Activated gamma-delta T cell (primary cell): ENCODE measurements around the gene BIRC7.
"Not testable (repeated sequence)": the region's sequence is repeated elsewhere in the genome, so short reads cannot be mapped to it uniquely, and the experiment has no call there.

Source experiments
- DNase-seq: peaks from one replicate; lab custom pipeline; 2025; lab: John Stamatoyannopoulos, UW

BIRC7 gene

DNA sequence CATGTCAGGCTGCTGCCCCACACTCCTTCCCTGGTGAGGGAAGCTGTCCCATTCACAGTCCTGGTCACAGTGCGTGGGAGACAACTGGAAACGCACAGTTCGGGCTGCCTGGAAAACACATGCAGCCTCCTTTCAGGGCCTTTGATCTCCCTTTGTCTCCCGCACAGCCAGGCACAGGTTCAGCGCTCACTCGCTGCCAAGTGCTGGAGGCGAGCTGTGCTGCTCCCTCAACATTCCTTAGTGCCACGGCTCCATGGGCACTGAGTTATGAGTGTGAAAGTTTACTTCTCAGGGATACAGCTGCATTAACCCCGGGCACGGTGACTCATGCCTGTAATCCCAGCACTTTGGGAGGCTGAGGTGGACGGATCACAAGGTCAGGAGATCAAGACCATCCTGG, 28.8 kb upstream of the BIRC7 start:
- no peak for DNase-seq

DNA sequence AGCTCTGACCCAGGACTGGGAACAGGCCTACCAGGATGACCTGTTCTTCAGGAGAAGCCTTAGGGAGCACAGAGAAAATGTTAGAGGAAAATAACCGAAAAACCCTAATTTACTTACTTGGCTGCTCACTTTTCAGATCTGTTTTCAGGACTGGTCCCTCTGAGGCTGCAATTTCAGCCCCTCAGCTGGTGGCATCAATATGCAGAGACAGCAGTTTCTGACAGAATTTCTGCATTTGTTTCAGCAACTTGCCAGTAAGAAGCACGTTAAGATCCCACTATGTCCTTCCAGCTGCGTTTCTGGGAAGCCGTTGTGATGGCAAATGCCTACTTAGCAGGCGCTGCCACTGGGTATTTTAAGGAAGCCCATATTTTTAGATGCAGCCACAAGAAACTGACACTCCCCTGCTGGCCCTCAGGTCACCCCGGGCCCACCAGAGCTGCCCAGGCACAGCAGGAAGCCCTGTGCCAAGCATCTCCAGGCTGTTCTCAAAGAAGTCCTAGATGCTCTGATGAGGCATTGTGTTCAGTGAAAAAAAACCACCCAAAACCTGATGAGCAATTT, 27.3 kb upstream of the BIRC7 start:
- DNase-seq, result no peak

- DNase-seq, result no peak
Observed at GRCh38 chr20:63210011-63210605, 25.6 kb upstream of the BIRC7 start.

GRCh38 chr20:63212393-63212730, 23.3 kb upstream of the BIRC7 start:
- DNase-seq, result no peak

DNA sequence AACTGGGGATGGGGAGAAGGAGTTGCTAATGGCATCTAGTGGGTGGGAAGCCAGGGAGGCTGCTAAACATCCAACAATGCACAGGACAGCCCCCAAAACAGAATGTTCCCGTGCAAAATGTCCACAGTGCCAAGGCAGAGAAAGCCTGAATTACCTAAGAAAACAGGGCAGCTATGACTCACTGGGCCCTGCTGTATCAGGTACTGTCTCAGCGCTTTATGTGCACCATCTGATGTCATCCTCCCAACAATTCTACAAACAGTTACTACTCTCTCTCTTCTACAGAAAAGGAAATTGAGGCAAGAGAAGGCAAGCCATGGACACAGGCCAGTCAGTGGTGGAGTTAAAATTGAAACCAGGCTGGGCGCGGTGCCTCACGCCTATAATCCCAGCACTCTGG, 22.9 kb upstream of the BIRC7 start:
- no peak for DNase-seq

- no peak for DNase-seq
Observed at GRCh38 chr20:63214514-63214913, 21.2 kb upstream of the BIRC7 start.

- no peak for DNase-seq
Observed at GRCh38 chr20:63215101-63216040, 20.3 kb upstream of the BIRC7 start.

DNA sequence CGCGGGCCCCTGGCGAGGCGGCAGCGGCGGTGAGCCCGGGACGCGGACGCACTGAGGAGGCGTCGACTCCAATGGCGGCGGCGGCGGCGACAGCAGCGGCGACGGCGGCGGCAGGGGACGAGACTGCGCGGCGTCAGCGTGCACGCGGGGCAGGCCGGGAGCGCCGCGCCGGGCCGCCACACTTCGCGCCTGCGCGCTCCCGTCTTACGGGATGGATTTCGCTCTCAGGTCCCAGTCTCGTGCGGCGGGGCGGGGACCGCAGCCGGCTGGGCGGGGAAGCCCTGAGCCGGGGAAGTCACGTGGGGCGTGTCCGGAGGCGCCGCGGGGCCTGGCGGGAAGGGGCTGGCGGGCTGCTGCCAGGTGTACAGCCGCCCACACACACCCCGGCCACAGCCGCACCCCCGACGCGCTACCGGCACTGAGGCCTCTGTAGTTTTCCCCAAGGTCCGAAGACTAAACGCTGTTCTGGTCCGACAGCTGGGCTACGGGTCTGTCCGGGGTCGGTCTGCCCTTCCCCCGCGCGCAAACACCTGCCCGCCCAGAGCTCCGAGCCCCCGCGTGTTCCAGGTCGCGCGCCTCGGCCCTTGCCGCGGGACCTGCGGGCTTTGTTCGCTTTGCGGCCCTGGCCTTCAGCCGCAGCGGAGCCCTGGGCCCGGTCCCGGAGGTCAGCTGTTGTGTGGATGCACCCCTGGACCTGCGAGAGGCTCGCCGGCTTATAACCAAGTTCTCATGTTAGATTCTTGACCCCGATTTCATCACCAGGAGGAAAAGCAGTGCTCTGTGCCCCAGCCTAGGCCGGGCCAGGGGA, 19.5 kb upstream of the BIRC7 start, which contains the start of gene YTHDF1:
YTHDF1 (minus strand) TSS at position 91 of the 808 bp plus-strand sequence. CDS start 239 bp downstream, outside the sequence.
- peak; percentile 95 for DNase-seq

GRCh38 chr20:63216849-63217471, 18.7 kb upstream of the BIRC7 start:
- DNase-seq, result no peak

DNA sequence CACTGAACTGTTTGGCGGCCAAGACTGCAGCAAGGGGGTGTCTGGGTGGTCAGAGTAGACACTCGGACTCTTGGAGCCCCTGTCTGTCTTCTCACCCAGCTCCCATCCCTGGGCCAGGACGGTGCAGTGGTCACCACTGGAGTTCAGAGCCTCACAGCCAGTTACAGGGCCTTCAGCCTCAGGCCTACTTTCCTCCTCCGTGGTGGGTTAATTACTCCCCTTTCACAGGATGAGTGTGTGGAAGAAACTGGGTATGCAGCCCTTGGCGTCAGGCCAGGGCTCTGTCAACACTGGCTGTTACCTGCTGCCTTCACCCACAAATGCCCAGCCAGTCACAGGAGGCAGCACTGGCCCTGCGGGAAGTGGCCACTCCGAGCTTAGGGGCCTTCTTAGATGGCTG, 18.0 kb upstream of the BIRC7 start:
- no peak for DNase-seq

- DNase-seq, result no peak
Observed at GRCh38 chr20:63218701-63219446, 16.8 kb upstream of the BIRC7 start.

- DNase-seq, result no peak
Observed at GRCh38 chr20:63219447-63219821, 16.3 kb upstream of the BIRC7 start.

DNA sequence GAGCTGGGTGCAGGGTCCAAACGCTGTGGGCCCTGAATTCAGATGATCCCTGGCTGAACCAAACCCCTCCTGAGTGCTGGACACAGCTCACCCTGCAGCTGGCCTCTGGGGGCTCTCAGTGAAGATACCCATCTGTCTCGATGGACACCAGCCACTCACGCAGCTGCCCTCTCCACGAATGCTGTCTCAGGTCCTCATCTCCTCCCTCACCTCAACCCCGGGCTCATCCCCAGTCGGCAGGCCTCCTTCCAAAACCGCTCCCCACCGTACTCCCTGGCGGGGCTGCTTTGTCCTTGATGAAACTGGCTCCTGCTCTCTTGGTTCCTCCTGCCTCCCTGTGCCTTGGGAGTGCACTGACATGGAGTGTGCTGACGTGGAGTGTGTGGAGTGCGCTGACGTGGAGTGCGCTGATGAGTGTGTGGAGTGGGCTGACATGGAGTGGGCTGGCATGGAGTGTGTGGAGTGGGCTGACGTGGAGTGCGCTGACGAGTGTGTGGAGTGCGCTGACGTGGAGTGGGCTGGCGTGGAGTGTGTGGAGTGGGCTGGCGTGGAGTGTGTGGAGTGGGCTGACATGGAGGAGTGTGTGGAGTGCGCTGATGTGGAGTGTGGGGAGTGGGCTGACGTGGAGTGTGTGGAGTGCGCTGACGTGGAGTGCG, 15.7 kb upstream of the BIRC7 start:
- DNase-seq, result no peak

- no peak for DNase-seq
Observed at GRCh38 chr20:63220696-63221399, 14.9 kb upstream of the BIRC7 start.

DNA sequence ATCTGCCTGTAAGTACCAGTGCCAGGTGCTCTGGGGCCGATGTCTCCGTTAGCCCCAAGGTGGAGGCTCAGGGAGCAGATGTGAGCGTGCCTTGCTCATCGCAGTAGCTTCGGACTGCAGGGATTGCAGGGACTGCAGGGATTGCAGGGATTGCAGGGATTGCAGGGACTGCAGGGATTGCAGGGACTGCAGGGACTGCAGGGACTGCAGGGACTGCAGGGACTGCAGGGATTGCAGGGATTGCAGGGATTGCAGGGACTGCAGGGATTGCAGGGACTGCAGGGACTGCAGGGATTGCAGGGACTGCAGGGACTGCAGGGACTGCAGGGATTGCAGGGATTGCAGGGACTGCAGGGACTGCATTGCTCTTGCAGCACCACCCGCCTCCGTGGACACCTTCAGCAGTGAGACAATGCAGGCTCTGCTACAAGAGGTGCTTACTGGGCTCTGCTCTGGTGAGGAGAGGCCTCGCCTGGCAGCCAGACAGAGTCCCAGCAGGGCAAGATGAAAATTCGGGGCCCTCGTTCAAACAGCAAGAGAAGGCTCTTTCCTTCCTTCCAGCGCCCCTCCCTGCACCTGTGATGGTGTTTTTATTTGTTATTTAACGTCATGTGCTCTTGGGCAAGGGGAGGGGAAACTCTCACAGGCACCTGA, 14.2 kb upstream of the BIRC7 start:
- DNase-seq, result not testable (repeated sequence)

DNA sequence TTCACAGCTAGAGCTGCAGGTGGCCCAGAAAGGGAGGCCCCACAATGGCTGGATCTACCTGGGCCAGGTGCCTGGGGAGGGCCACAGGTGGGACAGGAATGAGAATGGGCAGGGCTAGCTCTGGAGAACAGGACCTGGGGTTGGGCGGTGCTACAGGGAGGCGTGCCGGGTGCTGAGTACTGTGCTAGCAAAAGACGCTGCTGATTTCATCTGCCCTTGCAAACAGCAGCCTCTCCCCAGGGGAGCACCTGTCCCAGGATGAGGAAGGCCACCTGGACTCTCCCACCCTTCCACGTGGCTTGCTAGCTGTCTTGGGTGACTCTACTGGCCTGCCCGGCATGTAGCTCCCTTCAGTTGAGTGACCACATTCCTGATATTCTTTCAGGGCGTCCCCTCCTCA, 13.2 kb upstream of the BIRC7 start:
- no peak for DNase-seq

DNA sequence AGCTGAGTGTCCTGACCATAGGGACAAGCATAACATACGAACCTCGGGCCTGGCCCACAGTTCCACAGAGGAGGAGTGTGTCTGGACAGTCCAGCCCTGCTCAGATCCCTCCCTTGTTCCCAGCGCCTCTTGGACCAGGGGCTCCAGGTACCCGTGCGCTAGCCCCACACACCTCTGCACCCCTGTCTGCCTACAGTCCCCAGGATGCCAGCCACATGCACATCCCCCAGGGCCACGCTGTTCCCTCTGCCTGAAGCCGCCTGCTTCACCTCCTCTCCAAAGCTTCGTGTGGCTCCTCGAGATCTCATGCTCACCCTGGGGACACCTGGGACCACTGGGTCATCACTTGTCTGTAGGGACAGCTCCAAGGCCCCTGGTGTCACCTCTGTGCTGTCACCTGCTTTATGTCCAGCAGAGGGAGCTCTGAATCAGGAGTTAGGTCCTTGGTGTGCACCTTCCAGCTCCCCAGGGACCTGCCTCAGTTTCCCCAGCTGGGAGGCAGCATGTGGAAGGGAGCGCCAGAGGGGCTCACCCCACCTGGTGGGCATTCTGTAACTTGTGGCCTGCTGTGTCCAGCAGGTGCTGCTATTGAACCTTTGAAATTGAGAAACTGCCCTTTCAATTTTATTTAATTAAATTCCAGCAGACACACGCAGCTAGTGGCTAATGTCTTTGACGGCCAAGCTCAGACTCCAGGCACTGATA, 12.4 kb upstream of the BIRC7 start:
- DNase-seq, result no peak

GRCh38 chr20:63223826-63224207, 11.9 kb upstream of the BIRC7 start:
- no peak for DNase-seq
